OCI-LY3 (cell line): ENCODE data around the gene RAP1GDS1.

Source experiments
- EZH2phosphoT487 ChIP-seq: fragments of 200-600 bp; shearing (Covaris generic); IDR thresholded peaks from 2 replicates; pipeline ENCODE4 v1.6.1; 2018; ENCODE audit warnings: antibody characterized with exemption, mixed run types, low read depth
- TF ChIP-seq, protein P1 (sequence below): fragments of 200-600, 300-600 bp; sonication (generic); IDR thresholded peaks from 2 replicates; pipeline ENCODE4 v1.5.1; 2014; ENCODE audit warnings: antibody characterized with exemption, low read length, low read depth

DNA sequence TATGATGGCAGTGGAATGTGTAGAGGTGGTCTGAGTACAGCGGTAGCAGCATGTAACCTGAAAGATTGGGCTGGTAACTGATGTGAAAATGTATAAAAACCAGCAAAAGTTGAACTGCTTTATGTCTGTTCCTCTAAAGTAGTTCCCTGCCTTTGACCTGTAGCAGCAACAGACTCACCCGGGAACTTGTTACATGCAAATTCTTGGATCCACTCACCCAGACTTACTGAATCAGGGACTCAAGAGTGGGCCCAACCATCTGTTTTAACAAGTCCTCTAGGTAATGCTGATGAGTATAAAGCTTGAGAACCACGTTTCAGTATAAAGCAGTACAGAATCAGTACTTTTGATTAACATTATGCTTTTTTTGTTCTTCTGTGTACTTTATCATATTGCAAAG, 84.7 kb downstream of the RAP1GDS1 start:
- TF ChIP-seq, protein P1, sequence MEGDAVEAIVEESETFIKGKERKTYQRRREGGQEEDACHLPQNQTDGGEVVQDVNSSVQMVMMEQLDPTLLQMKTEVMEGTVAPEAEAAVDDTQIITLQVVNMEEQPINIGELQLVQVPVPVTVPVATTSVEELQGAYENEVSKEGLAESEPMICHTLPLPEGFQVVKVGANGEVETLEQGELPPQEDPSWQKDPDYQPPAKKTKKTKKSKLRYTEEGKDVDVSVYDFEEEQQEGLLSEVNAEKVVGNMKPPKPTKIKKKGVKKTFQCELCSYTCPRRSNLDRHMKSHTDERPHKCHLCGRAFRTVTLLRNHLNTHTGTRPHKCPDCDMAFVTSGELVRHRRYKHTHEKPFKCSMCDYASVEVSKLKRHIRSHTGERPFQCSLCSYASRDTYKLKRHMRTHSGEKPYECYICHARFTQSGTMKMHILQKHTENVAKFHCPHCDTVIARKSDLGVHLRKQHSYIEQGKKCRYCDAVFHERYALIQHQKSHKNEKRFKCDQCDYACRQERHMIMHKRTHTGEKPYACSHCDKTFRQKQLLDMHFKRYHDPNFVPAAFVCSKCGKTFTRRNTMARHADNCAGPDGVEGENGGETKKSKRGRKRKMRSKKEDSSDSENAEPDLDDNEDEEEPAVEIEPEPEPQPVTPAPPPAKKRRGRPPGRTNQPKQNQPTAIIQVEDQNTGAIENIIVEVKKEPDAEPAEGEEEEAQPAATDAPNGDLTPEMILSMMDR = no peak
- TF ChIP-seq EZH2phosphoT487 = no peak
